Liver (tissue), 3 donors: Measurements from ENCODE around the gene CNPY3.
"Not testable (repeated sequence)": the region's sequence is repeated elsewhere in the genome, so short reads cannot be mapped to it uniquely, and the experiment has no call there.

Source experiments
- EGR1 ChIP-seq, 2 donors: IDR thresholded peaks; 2 replicates each; pipeline ENCODE4 v1.6.1; 2016 to 2018; ENCODE audit warnings: antibody characterized with exemption in 2 of 2, low read depth in 2 of 2
- TAF1 ChIP-seq: conservative IDR thresholded peaks from 2 replicates; pipeline ENCODE4 v1.6.1; 2016; ENCODE audit warnings: antibody characterized with exemption, mild to moderate bottlenecking
- TF ChIP-seq, protein P1 (sequence below): fragments of 150-350 bp; IDR thresholded peaks from 2 replicates; pipeline ENCODE4 v1.5.1; 2017; ENCODE audit warnings: improper control_type of control experiment, low read depth, low read length; ENCODE audit not compliant: missing input control
- TF ChIP-seq, protein P2 (sequence below): IDR thresholded peaks from 2 replicates; pipeline ENCODE4 v1.6.1; 2016; ENCODE audit warnings: antibody characterized with exemption
- donor health status: healthy.
- donor health status: healthy.

DNA sequence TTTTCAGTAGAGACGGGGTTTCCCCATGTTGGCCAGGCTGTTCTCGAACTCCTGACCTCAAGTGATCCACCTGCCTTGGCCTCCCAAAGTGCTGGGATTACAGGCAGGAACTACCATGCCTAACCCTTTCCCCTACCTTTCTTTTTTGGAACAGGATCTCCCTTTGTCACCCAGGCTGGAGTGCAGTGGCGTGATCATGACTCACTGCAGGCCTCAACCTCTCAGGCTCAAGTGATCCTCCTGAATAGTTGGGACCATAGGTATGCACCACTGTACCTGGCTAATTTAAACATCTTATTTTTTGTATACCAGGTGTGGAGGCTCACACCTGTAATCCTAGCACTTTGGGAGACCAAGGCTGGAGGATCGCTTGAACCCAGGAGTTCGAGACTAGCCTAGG lies 12.1 kb downstream of the CNPY3 start:
- TF ChIP-seq, protein P1, sequence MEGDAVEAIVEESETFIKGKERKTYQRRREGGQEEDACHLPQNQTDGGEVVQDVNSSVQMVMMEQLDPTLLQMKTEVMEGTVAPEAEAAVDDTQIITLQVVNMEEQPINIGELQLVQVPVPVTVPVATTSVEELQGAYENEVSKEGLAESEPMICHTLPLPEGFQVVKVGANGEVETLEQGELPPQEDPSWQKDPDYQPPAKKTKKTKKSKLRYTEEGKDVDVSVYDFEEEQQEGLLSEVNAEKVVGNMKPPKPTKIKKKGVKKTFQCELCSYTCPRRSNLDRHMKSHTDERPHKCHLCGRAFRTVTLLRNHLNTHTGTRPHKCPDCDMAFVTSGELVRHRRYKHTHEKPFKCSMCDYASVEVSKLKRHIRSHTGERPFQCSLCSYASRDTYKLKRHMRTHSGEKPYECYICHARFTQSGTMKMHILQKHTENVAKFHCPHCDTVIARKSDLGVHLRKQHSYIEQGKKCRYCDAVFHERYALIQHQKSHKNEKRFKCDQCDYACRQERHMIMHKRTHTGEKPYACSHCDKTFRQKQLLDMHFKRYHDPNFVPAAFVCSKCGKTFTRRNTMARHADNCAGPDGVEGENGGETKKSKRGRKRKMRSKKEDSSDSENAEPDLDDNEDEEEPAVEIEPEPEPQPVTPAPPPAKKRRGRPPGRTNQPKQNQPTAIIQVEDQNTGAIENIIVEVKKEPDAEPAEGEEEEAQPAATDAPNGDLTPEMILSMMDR = not testable (repeated sequence)
- not testable (repeated sequence) for TF ChIP-seq TAF1; EGR1 (IDR thresholded peaks at IDR 0.05; ENCODE audit: low read depth in 2 of 2)
- TF ChIP-seq, protein P2, sequence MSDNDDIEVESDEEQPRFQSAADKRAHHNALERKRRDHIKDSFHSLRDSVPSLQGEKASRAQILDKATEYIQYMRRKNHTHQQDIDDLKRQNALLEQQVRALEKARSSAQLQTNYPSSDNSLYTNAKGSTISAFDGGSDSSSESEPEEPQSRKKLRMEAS = not testable (repeated sequence)
